NCI-H510A (cell line): ENCODE results near the gene RPH3AL.

ENCODE experiments used
- DNase-seq: peaks from one replicate; lab custom pipeline; 2025; lab: John Stamatoyannopoulos, UW

The RPH3AL gene

DNA sequence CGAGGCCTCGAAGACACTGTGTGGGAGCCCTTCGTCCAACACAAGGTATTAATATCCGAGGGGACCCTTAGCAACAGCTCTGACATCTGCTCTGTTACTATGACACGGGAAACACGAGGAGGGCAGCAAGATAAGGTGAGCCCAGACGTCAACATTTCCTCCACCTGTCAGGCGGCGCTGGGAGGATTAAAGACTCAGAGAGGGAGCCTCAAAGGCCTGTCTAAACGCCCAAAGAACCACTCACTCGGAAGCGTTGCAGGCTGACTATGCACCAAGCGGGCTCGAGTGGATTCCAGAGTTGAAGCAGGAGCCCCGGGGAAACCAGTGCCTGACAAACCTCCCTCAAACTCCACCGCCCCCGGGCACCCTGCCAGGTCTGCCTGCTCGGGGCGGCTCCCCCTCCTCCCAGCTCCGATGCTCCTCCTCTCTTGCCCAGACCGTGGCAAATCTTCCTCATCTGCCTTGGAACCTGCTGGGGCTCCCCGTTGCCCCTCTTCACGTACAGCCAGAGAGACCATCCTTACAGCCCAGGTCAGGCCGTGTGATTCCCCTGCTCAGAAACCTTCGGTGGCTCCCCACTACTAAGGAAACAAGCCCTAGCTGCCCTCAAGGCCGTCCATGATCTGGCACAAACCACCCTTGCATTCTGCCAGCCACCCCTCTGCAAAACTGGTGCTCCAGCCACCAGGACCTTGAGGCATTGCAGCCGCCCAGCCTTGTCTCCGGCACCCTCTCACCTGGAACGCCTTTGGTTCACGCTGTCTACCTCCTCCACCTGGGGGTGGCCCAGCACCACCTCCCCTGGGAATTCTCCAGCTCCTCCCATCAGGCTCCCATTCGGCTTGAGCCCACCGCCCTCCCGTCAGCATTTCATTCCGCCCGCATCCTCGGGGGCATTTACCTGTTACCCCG, 16.2 kb downstream of the RPH3AL start:
- DNase-seq = no peak

DNA sequence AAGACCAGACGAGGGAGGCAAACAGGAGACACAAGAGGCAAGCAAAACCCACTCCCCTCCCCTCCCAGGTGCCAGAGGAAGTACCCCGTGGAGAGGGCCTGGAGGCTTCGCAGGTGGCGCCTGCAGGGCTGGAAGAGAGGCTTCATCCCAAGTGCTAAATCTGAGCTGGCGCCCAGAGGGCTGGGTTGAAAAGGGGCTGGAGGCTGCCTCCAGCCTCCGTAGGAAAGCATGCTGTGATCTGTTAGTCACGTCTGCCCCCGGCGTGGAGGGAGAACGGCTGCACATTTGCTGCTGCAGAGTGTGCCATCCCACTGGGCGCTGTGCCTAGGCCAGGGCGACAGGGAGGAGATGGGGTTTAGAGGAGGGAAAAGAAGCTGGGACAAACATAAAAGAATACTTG, 16.9 kb downstream of the RPH3AL start:
- DNase-seq = no peak

DNA sequence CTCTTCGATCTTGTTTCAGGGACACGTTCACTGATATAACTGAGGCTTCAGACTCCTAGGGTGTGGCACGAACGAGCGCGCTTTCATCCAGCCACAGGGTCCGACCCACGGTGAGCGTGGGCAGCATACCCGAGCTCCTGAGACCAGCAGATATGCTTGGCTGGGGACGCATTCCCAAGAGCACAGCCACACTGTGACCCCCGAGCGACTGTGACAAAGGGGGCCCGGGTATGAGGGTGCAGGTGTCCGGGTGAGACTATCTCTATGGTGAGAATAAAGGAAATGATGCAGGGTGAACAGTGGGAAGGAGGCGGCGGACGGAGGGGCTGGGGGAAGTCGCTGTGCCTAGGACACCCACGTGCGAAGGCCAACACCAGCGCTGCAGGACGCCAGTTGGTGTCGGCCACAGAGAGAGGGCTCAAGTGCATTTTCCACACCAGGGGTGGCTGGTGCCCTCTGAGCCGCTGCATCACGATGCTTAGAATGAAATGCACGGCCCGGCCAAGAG, 17.6 kb downstream of the RPH3AL start:
- DNase-seq = no peak

DNA sequence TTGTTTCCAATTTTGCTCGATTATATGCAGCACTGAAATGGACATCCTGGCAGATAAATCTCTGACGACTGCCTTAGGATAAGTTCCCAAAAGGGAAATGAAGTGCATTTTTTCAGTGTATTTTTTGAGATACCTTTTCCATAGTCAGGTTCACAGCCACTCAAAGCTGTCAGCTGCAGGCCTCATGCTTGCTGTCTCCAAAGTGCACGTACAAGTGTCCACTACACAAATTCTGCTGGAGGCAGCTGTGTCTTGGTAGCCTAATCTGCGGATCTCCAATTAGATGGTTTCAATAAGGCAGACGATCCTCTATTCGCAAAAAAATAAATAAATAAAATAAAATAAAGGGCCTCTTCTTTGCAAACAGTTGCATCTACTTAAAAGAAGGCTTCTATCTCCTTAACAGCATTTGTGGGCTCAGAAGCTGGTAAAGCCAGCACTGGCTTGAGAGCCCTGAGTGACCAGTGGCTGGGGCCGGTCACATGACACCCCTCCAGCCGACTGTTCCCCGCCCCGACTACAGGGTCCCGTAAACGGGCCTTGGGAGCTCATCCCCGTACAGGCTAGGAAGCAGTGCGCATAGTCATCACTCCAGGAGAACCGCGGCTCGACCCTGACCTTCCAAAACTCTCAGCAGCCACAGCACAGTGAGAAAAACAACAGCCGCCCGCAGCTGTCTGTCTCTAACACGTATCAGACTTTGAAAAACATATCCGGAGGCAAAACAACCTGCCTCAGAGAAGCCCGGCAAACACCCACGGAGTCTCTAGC, 18.8 kb downstream of the RPH3AL start:
- no peak for DNase-seq

DNA sequence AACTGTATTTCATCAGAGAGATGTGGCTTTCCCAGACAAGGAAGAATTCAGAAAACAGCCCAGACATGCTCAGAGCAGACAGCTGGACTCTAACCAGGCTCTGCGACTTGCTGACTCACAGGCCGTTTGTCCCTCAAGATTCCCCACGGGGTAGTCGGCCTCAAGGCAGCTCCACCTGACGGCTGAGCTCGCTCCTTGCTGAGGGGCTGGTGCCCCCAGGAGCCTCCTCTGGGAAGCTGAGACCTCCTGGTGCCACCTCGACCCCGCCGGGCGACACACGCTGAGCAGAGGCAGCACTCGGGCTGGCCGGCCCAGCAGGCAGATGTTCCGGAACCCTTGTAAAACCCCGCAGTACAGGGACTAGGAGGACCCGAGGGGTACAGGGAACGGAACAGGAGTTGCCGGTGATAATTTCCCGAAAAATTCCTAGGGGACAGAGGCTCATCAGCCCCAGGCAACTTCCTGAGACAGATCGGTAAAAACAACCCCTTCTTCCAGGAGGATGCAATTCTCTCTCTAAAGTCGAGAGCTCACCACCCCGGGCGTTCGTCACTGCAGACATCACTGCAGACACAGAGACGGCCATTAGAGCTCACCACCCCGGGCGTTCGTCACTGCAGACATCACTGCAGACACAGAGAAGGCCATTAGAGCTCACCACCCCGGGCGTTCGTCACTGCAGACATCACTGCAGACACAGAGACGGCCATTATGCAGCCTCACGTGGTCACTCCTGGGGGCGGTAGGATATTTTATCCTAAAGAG, 19.9 kb downstream of the RPH3AL start:
- no peak for DNase-seq

DNA sequence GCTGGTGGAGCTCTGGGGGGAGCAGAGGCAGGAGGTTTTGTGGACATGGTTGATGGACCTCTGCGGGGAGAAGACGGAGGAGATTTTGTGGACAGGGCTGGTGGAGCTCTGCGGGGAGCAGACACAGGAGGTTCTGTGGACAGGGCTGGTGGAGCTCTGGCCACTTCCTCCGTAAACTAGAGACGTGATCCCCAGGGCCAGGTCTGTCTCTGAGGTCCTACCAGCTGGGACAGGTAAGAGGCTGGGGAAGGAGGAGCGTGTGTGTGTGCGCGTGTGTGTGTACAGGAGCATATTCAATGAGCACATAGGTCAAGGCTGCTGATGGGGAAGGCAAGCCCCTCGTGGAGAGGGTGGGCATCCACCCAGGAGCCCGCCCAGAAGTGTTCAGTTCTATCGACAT, 20.6 kb downstream of the RPH3AL start:
- DNase-seq = no peak

DNA sequence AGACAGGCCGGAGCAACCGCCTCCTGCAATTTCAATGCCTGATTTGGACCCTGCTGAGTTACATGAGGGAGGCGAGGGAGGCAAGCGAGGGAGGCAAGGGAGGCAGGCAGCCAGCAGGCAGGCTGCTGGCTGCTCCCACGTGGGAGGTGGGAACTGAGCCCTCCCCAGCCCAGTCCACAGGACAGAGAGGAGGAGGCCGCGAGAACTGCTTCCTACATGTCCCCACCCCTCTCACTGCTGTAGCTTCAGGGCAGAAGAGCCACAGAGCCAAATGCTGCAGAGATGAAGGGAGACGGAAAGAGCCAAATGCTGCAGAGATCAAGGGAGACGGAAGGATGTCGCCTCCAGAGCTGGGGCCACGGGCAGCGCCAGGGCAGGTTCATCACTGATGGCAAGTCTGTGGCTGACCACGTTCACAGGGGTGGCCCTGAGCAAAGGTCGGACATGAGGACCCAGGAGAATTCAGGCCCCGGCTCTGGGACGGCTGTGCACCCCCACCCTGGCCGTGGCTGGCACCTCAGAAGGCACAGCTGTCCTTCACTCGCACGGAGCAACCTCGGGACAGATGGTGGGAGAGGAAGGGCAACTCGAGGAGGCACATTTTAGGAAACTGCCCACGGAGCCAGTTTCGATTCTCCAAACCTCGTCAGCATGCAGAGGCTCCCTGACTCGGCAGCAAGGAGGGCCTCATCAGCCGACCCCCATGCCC, 21.5 kb downstream of the RPH3AL start:
- no peak for DNase-seq

DNA sequence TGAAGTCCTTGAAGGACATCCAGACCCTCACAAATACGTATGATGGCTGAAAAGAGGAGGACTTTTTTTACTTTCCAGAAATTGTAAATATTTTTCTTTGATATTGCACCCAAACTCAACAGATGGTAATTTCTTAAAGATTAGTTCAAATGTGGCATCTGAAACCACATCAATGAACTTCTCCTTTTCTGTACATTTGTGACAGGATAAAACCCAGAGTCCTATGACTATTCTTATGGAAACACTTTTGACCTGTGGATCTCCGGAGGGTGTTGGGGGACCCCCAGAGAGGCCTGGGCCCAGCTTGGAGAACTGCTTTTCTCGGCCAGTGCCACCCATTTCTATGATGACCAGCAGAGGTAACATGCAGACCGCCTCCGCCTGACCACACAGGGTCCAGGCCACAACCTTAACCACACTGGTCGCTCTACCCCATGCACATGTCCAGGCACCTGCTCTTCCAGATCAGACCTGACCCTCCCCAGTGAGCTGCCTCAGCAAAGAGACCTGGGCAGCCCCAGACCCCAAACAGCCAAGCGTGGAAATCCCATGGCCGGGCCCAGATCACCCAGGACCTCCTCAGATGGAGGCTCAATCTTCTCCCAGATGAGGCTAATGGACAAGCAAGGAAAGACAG, 22.7 kb downstream of the RPH3AL start:
- DNase-seq = no peak

DNA sequence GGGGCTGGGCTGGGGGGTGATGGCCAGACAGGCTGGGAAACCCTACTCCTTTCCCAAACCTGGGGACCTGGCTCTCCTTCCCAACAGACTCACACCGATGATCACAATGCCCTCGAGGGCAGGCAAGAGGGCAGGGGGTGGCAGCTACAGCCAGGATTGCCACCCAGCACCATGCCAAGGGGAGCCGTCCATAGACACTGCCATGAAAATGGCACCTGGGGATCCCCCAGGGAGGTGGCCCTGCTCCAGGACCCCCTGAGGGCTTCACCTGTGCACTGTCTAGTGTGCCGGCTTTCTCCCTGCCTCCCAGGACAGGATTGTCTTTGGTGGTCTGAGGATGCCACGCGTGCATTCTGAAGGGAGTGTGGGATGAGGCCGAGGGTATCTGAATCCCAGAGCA, 24.6 kb downstream of the RPH3AL start:
- no peak for DNase-seq

DNA sequence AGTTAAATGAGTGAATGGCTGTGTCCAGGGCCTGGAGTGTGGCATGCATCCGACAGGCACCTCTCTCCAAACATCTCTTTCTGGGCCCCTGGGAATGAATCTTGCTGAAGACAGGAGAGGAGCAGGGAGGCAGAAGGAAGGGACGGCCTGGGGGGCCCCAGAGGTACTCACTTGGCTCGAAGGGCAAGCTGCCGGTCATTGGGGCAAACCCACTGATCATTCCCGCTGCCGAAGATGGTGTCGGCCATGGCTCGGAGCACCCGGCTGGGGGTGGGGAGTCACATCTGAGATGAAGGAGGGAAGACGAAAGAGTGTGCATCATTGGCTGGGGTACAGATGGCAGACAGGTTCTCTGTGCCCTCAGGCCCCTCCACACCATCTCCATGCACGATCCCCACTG, 25.3 kb downstream of the RPH3AL start:
- DNase-seq = no peak

DNA sequence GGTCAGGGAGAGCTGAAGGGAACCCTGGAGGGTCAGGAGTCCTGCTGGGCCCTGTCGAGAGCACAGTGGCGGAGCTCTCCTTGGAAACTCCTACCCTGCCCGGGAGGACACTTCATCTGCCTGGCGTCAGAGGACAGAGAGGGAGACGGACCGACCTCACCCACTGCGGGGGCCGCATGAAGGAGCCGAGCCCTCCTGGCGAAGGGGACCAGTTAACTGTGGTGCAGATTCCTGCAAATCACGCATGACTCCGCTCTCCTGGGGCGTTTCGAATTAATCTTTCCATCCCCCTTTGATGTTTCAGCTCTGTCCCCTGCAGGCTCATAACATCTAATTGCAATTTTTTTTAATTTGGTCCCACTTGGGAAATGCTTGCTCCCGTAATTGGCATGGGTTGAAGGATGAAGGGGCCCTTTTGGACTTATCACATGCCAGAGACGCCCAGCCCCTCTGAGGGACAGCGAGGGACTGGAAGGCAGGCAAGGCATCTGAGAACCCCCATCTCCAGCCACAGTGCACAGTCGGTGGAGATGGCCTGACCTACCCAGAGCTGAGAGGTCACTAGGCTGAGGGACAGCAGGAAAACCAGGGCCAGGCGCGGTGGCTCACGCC, 26.5 kb downstream of the RPH3AL start:
- DNase-seq = no peak

DNA sequence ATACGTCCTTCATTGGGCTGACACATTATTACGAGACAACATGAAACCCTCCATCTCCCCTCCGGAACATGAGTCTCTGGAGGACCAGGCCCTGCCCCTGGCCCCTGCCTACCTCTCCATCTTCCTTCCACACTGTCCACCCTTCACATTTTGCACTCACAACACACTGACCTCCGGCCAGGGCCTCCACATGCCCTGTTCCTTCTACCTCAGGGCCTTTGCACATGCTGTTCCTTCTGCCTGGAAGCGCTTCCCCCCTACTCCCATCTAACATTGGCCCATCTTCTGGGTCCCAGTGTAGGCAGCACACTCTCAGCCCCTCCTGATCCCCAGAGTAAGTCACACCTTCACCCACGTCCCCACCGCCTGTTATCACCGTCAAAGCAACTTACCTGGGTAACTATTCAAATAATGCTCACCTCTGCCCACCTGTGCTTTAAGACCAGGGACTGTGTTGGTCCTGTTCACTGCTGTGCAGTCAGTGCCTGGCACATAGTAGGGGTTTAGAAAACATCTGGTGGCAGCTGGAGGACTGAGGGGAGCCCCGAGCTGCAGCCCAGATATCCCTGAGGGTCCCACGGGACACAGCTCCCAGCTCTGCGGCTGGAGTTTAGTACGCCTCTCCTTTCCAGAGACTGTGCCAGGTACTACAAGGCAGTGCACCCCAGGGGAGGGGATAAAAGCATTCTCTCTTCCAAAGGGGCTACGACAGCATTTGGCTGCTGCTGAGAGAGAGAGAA, 27.2 kb downstream of the RPH3AL start:
- DNase-seq = no peak

DNA sequence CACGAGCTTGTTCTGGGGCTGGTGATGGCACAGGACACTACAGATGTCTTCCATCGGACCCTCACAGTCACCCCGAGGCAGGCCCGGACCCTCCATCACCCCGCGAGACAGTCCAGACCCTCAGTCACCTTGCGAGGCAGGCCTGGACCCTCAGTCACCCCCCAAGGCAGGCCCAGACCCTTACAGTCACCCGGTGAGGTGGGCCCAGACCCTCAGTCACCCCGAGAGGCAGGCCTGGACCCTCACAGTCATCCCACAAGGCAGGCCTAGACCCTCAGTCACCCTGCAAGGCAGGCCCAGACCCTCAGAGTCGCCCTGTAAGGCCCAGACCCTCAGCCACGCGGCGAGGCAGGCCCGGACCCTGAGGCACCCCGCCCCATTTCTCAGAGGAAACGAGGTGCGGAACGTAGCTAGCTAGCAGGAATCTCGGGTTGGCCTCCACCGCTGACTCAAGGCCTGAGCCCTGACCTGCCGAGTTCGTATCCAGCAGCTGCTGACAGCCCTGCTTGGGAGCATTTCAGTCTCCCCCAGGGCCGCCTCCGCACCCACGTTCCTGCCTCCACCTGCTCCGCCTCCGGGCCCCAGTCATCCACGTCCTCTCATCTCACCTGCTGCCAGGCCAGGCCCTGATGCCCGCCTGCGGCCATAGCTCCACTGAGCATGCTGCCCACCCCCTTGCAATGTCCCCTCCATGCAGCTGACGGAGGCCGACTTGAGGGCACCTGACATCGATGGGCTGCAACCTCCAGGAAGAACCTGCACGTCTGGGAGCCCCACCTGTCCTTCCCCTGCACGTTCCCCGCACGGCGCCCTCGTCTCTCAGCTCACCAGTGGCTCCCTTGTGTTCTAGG, 28.7 kb downstream of the RPH3AL start:
- DNase-seq = no peak

DNA sequence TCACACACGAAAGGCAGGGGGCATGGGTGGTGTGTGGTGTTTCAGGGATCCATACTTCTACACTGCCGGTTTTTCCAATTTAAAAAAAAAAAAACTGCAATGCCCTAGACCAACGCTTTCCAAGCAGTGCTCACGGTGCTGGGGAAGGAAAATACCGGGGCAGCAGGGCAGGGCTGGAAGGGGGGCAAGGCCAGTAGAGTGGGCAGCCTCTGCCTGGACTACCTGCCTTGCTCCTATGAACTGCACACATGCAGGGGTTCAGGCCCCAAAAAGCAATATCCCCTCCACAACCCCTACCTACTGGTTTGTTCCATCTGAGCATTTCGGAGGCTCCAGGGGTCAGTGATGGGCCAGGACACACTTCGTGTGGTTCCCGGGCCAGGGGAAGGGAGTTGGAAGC, 29.4 kb downstream of the RPH3AL start:
- DNase-seq = no peak

DNA sequence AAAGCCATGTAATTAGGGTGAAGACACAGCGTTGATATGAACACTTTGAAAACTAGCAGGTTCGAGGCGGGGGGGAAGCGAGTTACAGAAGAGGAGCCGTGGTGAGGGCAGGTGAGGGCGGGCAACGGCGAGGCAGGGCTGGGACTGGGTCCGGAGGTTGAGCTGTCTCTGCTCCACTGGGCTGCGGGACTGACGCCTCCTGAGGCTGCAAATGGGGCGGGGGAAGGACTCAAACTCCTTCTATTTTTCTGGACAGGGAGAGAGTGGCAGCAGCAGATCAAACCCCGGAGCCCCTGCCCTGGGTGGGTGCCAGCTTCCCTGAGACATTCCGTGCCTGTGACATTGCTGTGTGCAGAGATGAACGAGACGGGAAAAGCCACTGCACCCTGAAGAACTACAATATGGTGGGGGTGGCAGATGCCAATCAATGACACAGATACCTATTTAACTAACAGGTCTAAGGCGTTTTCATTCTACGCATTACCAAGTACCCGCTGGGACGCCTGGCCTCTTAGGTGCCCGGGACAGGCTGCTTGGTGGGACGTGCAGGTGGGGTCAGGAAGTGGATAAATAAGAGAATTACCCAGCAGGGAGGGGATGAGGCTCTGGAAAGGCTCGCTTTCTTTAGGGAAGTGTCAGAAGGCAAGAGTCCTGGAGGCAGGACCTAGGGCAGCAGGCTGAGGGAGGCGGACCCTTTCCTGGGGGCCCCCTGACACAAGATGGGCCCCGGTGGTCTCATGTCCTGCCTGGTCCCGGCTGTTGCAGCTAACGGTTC, 30.4 kb downstream of the RPH3AL start:
- no peak for DNase-seq

DNA sequence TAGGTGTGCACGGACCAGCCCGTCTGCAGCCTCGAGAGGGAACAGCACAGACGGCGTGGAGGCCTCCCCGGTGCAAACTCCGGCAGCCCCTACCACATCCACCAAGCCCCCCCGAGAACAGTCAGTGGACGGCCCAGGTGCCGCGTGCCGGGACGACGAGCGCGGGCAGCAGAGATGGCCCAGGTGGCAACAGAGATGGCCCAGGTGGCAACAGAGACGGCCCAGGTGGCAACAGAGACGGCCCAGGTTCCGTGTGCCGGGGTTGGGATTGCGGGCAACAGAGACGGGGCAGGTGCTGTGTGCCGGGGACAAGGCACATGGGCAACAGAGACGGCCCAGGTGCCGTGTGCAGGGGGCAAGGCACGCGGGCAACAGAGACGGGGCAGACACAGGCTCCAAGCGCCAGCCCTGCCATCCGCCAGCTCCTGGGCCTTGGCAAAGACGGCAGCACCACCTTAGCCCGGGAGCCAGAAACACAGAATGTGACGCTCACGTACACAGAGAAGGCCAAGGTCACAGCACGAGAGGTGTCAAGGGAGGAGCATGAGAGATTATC, 31.1 kb downstream of the RPH3AL start:
- no peak for DNase-seq

DNA sequence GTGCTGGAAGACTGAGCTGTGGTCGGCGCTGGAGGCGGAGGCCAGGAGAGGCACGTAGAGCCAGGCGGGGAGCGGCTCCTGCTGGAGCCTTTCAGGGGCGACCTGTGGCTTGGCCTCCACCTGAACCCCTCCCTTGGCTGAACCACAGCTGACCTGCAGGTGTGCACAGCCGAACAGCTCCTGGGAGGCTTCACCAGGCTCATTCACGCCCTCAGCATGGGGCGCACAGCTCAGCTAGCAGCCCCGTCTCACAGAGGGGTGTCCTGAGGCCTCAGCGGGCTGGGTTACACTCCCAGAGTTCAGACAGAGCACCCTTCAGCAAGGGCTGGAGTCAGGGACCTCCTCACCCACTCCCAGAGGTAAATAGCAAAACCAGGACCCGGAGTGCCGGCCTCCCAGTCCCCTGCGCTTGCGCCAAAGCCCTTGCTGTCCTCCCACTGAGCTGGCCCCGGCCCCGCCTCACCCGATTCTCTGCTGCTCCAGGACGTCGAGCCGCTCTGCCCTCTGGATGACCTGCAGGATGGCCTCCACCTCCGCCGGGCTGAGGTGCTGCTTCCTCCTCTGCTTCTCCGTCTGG, 31.7 kb downstream of the RPH3AL start:
- DNase-seq = no peak

DNA sequence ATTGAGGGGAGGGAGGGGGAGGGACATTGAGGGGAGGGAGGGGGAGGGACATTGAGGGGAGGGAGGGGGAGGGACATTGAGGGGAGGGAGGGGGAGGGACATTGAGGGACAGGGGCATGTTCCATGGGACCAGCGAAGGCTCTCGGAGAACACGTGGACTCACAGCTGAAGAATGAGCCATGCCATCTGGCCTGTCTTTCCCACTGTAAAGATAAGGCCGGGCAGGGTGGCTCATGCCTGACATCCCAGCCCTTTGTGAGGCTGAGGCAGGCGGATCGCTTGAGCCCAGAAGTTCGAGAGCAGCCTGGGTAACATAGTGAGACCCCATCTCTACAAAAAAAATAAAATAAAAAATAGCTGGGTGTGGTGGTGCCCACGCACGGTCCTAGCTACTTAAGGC, 32.5 kb downstream of the RPH3AL start:
- DNase-seq = no peak
